ENCODE results near the gene TBC1D22A.

Gene TBC1D22A

GRCh38 chr22:46998331-46998730 is 235.9 kb downstream of the TBC1D22A start:
- H3K27me3 ChIP-seq (ENCODE audit: insufficient read depth, low read length), result no peaks in the 10 kb centered on the region
- H3K4me3 ChIP-seq (ENCODE audit: low read length), result no peak overlapping the region
- H3K9me3 ChIP-seq (ENCODE audit: insufficient read depth, low read depth, low read length), result no peaks in the 10 kb centered on the region
- no peaks in the 10 kb centered on the region for H3K36me3 ChIP-seq (ENCODE audit: insufficient read depth, low read depth, low read length)
- no peak overlapping the region for H3K9ac ChIP-seq (ENCODE audit: low read depth, low read length)
- no peaks in the 10 kb centered on the region for H3K4me1 ChIP-seq (ENCODE audit: insufficient read depth, low read length)
- no peak overlapping the region for H3K27ac ChIP-seq (ENCODE audit: low read length)

- no peak overlapping the region for H3K9ac ChIP-seq (ENCODE audit: low read depth, low read length)
- no peaks in the 10 kb centered on the region for H3K9me3 ChIP-seq (ENCODE audit: insufficient read depth, low read depth, low read length)
- no peaks in the 10 kb centered on the region for H3K4me1 ChIP-seq (ENCODE audit: insufficient read depth, low read length)
- no peak overlapping the region for H3K4me3 ChIP-seq (ENCODE audit: low read length)
- H3K27ac ChIP-seq (ENCODE audit: low read length), result no peak overlapping the region
- H3K36me3 ChIP-seq (ENCODE audit: insufficient read depth, low read depth, low read length), result no peaks in the 10 kb centered on the region
- no peaks in the 10 kb centered on the region for H3K27me3 ChIP-seq (ENCODE audit: insufficient read depth, low read length)
Measured at GRCh38 chr22:47000256-47000655, 237.8 kb downstream of the TBC1D22A start.

- no peaks in the 10 kb centered on the region for H3K9me3 ChIP-seq (ENCODE audit: insufficient read depth, low read depth, low read length)
- no peaks in the 10 kb centered on the region for H3K36me3 ChIP-seq (ENCODE audit: insufficient read depth, low read depth, low read length)
- no peak overlapping the region for H3K4me3 ChIP-seq (ENCODE audit: low read length)
- no peak overlapping the region for H3K9ac ChIP-seq (ENCODE audit: low read depth, low read length)
- H3K27ac ChIP-seq (ENCODE audit: low read length), result no peak overlapping the region
- no peaks in the 10 kb centered on the region for H3K4me1 ChIP-seq (ENCODE audit: insufficient read depth, low read length)
- H3K27me3 ChIP-seq (ENCODE audit: insufficient read depth, low read length), result no peaks in the 10 kb centered on the region
Measured at GRCh38 chr22:47000888-47001287, 238.4 kb downstream of the TBC1D22A start.

DNA sequence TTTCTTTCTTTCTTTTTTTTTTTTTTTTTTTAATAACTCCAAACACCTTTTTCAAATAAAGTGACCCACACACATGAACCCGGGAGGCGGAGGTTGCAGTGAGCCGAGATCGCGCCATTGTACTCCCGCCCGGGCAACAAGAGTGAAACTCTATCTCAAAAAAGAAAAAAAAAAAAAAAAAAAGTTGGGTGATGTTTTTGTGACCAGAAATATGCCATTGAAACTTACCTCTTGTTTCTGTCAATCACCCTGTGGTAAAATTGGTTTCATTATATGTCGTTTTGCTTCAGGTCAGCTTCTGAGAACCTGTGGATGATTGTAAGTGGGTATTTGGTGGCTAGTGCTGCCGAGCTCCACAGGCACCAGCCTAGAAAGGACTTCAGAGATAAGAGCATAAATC is 238.8 kb downstream of the TBC1D22A start:
- Histone ChIP-seq H3K4me3 (ENCODE audit: low read length) (no peak overlapping the region), H3K4me1 (ENCODE audit: insufficient read depth, low read length) (no peaks in the 10 kb centered on the region), H3K9me3 (ENCODE audit: insufficient read depth, low read depth, low read length) (no peaks in the 10 kb centered on the region), H3K36me3 (ENCODE audit: insufficient read depth, low read depth, low read length) (no peaks in the 10 kb centered on the region), H3K27ac (ENCODE audit: low read length) (no peak overlapping the region), H3K9ac (ENCODE audit: low read depth, low read length) (no peak overlapping the region), H3K27me3 (ENCODE audit: insufficient read depth, low read length) (no peaks in the 10 kb centered on the region)

- no peaks in the 10 kb centered on the region for H3K27me3 ChIP-seq (ENCODE audit: insufficient read depth, low read length)
- H3K9ac ChIP-seq (ENCODE audit: low read depth, low read length), result no peak overlapping the region
- no peaks in the 10 kb centered on the region for H3K4me1 ChIP-seq (ENCODE audit: insufficient read depth, low read length)
- H3K9me3 ChIP-seq (ENCODE audit: insufficient read depth, low read depth, low read length), result no peaks in the 10 kb centered on the region
- H3K36me3 ChIP-seq (ENCODE audit: insufficient read depth, low read depth, low read length), result no peaks in the 10 kb centered on the region
- no peak overlapping the region for H3K27ac ChIP-seq (ENCODE audit: low read length)
- H3K4me3 ChIP-seq (ENCODE audit: low read length), result no peak overlapping the region
Measured at GRCh38 chr22:47002692-47003091, 240.2 kb downstream of the TBC1D22A start.

DNA sequence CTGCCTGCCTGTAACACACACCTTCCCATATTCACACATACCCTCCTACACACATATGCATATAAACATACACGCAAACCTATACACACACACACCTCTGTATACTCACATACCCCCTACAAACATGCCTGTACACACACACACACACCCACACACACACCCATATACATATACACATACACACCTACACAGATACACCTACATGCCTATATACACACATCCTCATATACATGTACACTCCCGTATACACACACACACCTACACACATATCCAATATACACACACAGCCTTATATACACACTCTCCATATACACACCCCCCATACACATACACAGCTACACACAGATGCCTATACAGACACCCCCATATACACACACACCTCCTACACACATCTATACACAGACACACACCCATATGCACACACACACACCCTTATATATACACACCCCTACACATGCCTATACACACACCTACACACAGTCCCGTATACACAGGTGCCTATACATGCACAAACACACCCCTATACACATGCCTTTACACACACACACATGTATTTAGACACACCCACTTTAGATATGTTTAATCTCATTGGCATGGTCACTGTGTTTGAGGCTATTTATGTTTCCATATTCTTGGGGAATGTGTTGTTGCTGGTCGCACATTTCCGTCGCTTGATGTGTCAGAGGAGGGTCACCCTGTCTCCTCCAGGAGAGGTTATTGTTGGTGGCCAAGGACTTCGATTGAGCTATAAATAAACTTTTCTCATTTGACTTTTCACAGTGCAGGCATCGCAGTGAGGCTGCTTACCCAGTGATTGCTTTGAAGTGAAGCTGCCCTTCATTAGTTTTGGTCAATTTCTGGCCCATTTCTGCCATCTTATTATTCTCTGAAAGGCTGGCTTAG is 243.3 kb downstream of the TBC1D22A start:
- Histone ChIP-seq H3K27ac (ENCODE audit: low read length) (no peak overlapping the region), H3K4me3 (ENCODE audit: low read length) (no peak overlapping the region), H3K27me3 (ENCODE audit: insufficient read depth, low read length) (no peaks in the 10 kb centered on the region), H3K9ac (ENCODE audit: low read depth, low read length) (no peak overlapping the region), H3K4me1 (ENCODE audit: insufficient read depth, low read length) (no peaks in the 10 kb centered on the region), H3K36me3 (ENCODE audit: insufficient read depth, low read depth, low read length) (peaks cover 7% of the 10 kb centered on the region), H3K9me3 (ENCODE audit: insufficient read depth, low read depth, low read length) (no peaks in the 10 kb centered on the region)

DNA sequence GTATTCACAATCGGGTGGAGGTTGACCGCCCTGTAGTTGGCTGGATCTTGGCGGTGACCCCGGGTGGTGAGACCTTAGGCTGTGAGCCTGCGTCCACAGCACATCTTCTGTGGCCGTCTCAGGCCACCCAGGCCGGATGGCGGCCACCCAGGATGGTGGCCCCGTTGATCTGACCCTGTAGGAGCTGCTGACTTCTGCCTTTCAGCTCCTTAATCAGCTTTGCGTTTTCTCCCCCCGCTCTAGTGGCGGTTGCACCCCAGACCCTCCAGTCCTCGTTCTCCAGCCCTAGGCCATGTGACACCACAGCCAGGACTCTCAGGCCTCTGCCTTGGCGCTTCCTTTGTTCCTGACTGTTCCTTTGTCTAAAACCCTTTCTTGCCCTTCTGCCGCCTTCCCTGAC is 244.0 kb downstream of the TBC1D22A start:
- Histone ChIP-seq H3K9me3 (ENCODE audit: insufficient read depth, low read depth, low read length) (no peaks in the 10 kb centered on the region), H3K4me3 (ENCODE audit: low read length) (no peak overlapping the region), H3K9ac (ENCODE audit: low read depth, low read length) (no peak overlapping the region), H3K4me1 (ENCODE audit: insufficient read depth, low read length) (no peaks in the 10 kb centered on the region), H3K27me3 (ENCODE audit: insufficient read depth, low read length) (no peaks in the 10 kb centered on the region), H3K27ac (ENCODE audit: low read length) (no peak overlapping the region), H3K36me3 (ENCODE audit: insufficient read depth, low read depth, low read length) (peaks cover 7% of the 10 kb centered on the region)

GRCh38 chr22:47006869-47007268 is 244.4 kb downstream of the TBC1D22A start:
- Histone ChIP-seq H3K9ac (ENCODE audit: low read depth, low read length) (no peak overlapping the region), H3K4me1 (ENCODE audit: insufficient read depth, low read length) (no peaks in the 10 kb centered on the region), H3K27me3 (ENCODE audit: insufficient read depth, low read length) (no peaks in the 10 kb centered on the region), H3K27ac (ENCODE audit: low read length) (no peak overlapping the region), H3K4me3 (ENCODE audit: low read length) (no peak overlapping the region), H3K9me3 (ENCODE audit: insufficient read depth, low read depth, low read length) (no peaks in the 10 kb centered on the region), H3K36me3 (ENCODE audit: insufficient read depth, low read depth, low read length) (peaks cover 7% of the 10 kb centered on the region)

DNA sequence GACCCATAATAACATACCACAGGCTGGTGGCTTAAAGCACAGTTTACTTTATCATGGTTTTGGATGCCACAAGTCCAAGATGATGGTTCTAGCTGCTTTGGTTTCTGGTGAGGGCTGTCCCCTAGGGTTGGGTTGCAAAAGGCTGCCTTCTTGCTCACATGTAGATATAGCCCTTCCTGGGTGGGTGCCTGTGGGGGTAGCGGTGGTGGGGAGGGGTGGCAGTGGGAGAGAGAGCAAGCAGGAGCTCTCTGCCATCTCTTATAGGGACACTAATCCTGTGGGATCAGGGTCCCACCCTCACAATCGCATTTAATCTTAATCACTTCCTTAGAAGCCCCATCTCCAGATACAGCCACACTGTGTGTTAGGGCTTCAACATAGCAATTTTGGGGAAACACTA is 245.0 kb downstream of the TBC1D22A start:
- Histone ChIP-seq H3K9ac (ENCODE audit: low read depth, low read length) (no peak overlapping the region), H3K27ac (ENCODE audit: low read length) (no peak overlapping the region), H3K9me3 (ENCODE audit: insufficient read depth, low read depth, low read length) (no peaks in the 10 kb centered on the region), H3K4me3 (ENCODE audit: low read length) (no peak overlapping the region), H3K27me3 (ENCODE audit: insufficient read depth, low read length) (no peaks in the 10 kb centered on the region), H3K4me1 (ENCODE audit: insufficient read depth, low read length) (no peaks in the 10 kb centered on the region), H3K36me3 (ENCODE audit: insufficient read depth, low read depth, low read length) (peaks cover 7% of the 10 kb centered on the region)

- no peak overlapping the region for H3K9ac ChIP-seq (ENCODE audit: low read depth, low read length)
- H3K36me3 ChIP-seq (ENCODE audit: insufficient read depth, low read depth, low read length), result peaks cover 7% of the 10 kb centered on the region
- H3K9me3 ChIP-seq (ENCODE audit: insufficient read depth, low read depth, low read length), result no peaks in the 10 kb centered on the region
- H3K4me1 ChIP-seq (ENCODE audit: insufficient read depth, low read length), result no peaks in the 10 kb centered on the region
- H3K27ac ChIP-seq (ENCODE audit: low read length), result no peak overlapping the region
- H3K27me3 ChIP-seq (ENCODE audit: insufficient read depth, low read length), result no peaks in the 10 kb centered on the region
- no peak overlapping the region for H3K4me3 ChIP-seq (ENCODE audit: low read length)
Measured at GRCh38 chr22:47008208-47008885, 245.9 kb downstream of the TBC1D22A start.

- H3K9ac ChIP-seq (ENCODE audit: low read depth, low read length), result no peak overlapping the region
- no peaks in the 10 kb centered on the region for H3K9me3 ChIP-seq (ENCODE audit: insufficient read depth, low read depth, low read length)
- H3K4me3 ChIP-seq (ENCODE audit: low read length), result no peak overlapping the region
- no peak overlapping the region for H3K27ac ChIP-seq (ENCODE audit: low read length)
- H3K4me1 ChIP-seq (ENCODE audit: insufficient read depth, low read length), result no peaks in the 10 kb centered on the region
- H3K36me3 ChIP-seq (ENCODE audit: insufficient read depth, low read depth, low read length), result peaks cover 7% of the 10 kb centered on the region
- H3K27me3 ChIP-seq (ENCODE audit: insufficient read depth, low read length), result no peaks in the 10 kb centered on the region
Measured at GRCh38 chr22:47009304-47010101, 247.1 kb downstream of the TBC1D22A start.
